Fibroblast of lung (primary cell): ENCODE results near the gene ZFYVE27.

ENCODE experiments used
- CTCF ChIP-seq, 2 donors: IDR thresholded peaks in 1 of 2; conservative IDR thresholded peaks in 1 of 2; 1 replicate in 1 of 2; 2 replicates in 1 of 2; pipeline ENCODE4 v1.5.1; 2011 to 2012; ENCODE audit warnings: low read length in 2 of 2, control low read depth in 1 of 2, inconsistent platforms in 1 of 2, low read depth in 1 of 2, mild to moderate bottlenecking in 1 of 2
- EZH2 ChIP-seq: IDR thresholded peaks from 2 replicates; pipeline ENCODE4 v1.5.1; 2012; ENCODE audit warnings: low read length, control low read depth, mild to moderate bottlenecking; ENCODE audit errors: missing control alignments

GRCh38 chr10:97795886-97796285 lies 59.0 kb downstream of the ZFYVE27 start:
- no peak for TF ChIP-seq CTCF (conservative IDR thresholded peaks at IDR 0.05 in 1 of 2, IDR thresholded peaks at IDR 0.05 in 1 of 2; ENCODE audit: low read depth in 1 of 2, low read length in 2 of 2)
- TF ChIP-seq EZH2, result no peak
